K562 (cell line): ENCODE results near the gene EDN2. TPM values are rescaled to one million over a fixed set of nuclear protein-coding genes. Genes with fewer than 3 reads are reported as not detected.

Experiments
- ATF1 ChIP-seq, 2 experiments: fragments of 450-650 bp in 1 of 2; IDR thresholded peaks; 2 replicates each; pipeline ENCODE4 v1.6.1; 2016; ENCODE audit warnings: missing compliant biosample characterization in 1 of 2, missing genetic modification characterization in 1 of 2
- KDM2B ChIP-seq: fragments of 250-450 bp; sonication (Bioruptor Pico); IDR thresholded peaks from 2 replicates; pipeline ENCODE4 v1.8.0; 2021; ENCODE audit warnings: mild to moderate bottlenecking, moderate library complexity
- MCM7 ChIP-seq, 2 experiments: fragments of 450-650 bp; IDR thresholded peaks; 2 replicates each; pipeline ENCODE4 v1.6.1; 2016 to 2018
- MYNN ChIP-seq, 2 experiments: sonication (generic); formaldehyde crosslinking in 1 of 2; IDR thresholded peaks; 2 replicates each; pipeline versions ENCODE4 v1.5.0 to v1.6.1; 2016 to 2020; ENCODE audit warnings: antibody characterized with exemption in 1 of 2, missing genetic modification reagents in 1 of 2
- NONO ChIP-seq, 2 experiments: fragments of 200-400 bp in 1 of 2; fragments of 450-650 bp in 1 of 2; formaldehyde crosslinking in 1 of 2; IDR thresholded peaks; 2 replicates each; pipeline ENCODE4 v1.6.1; 2017; ENCODE audit warnings: low read depth in 2 of 2, mild to moderate bottlenecking in 2 of 2, moderate library complexity in 2 of 2, low read length in 1 of 2
- NR2F6 ChIP-seq: fragments of 450-650 bp; formaldehyde crosslinking; IDR thresholded peaks from 2 replicates; pipeline ENCODE4 v1.4.0; 2020; ENCODE audit warnings: mild to moderate bottlenecking
- RBM14 ChIP-seq: fragments of 200-400 bp; formaldehyde crosslinking; IDR thresholded peaks from 2 replicates; pipeline ENCODE4 v1.6.1; 2018; ENCODE audit warnings: low read depth, mild to moderate bottlenecking, low read length, moderate library complexity, borderline replicate concordance; ENCODE audit not compliant: insufficient read depth
- SMAD3 ChIP-seq: fragments of 450-650 bp; formaldehyde crosslinking; conservative IDR thresholded peaks from 2 replicates; pipeline ENCODE4 v1.4.0; 2020; ENCODE audit warnings: mild to moderate bottlenecking
- SMAD4 ChIP-seq: fragments of 250-450 bp; sonication (Bioruptor Pico); conservative IDR thresholded peaks from 2 replicates; pipeline ENCODE4 v1.8.0; 2021; ENCODE audit warnings: inconsistent platforms, mild to moderate bottlenecking, moderate library complexity
- SRSF3 ChIP-seq: fragments of 200-400 bp; formaldehyde crosslinking; IDR thresholded peaks from 2 replicates; pipeline ENCODE4 v1.6.1; 2016; ENCODE audit warnings: mild to moderate bottlenecking, low read length, moderate library complexity; ENCODE audit not compliant: insufficient read depth
- SRSF7 ChIP-seq: fragments of 200-400 bp; formaldehyde crosslinking; optimal IDR thresholded peaks from 2 replicates; pipeline ENCODE3; 2017; ENCODE audit warnings: mild to moderate bottlenecking, low read depth, low read length
- TCF7L2 ChIP-seq: fragments of 150-350 bp; IDR thresholded peaks from 2 replicates; pipeline ENCODE4 v1.6.1; 2016; ENCODE audit warnings: low read depth, mild to moderate bottlenecking, low read length, moderate library complexity
- TSC22D4 ChIP-seq: fragments of 450-650 bp; IDR thresholded peaks from 2 replicates; pipeline ENCODE4 v1.6.1; 2016; ENCODE audit warnings: missing genetic modification characterization, missing biosample characterization, control low read depth
- ZBTB17 ChIP-seq: fragments of 450-650 bp; formaldehyde crosslinking; IDR thresholded peaks from 2 replicates; pipeline ENCODE4 v1.4.0; 2020; ENCODE audit warnings: mild to moderate bottlenecking
- ZNF146 ChIP-seq: IDR thresholded peaks from one replicate; pipeline ENCODE4 v1.6.1; 2018; ENCODE audit warnings: missing compliant biosample characterization; ENCODE audit not compliant: unreplicated experiment
- ZNF184 ChIP-seq: sonication (generic); formaldehyde crosslinking; IDR thresholded peaks from 2 replicates; pipeline ENCODE4 v1.5.0; 2020; ENCODE audit warnings: missing genetic modification reagents
- ZNF282 ChIP-seq: sonication (generic); formaldehyde crosslinking; IDR thresholded peaks from 2 replicates; pipeline ENCODE4 v1.8.1; 2023; ENCODE audit warnings: missing genetic modification reagents
- ZNF41 ChIP-seq: fragments of 250-450 bp; sonication (Bioruptor Pico); conservative IDR thresholded peaks from 2 replicates; pipeline ENCODE4 v1.4.0; 2020; ENCODE audit warnings: mild to moderate bottlenecking
- ZNF589 ChIP-seq: fragments of 200-800 bp; sonication (Bioruptor generic); IDR thresholded peaks from 2 replicates; pipeline ENCODE4 v1.6.1; 2016; ENCODE audit warnings: low read depth, missing genetic modification characterization, missing compliant biosample characterization
- ZNF707 ChIP-seq: fragments of 250-450 bp; sonication (Bioruptor Pico); conservative IDR thresholded peaks from 2 replicates; pipeline ENCODE4 v1.8.0; 2022; ENCODE audit warnings: inconsistent platforms, mild to moderate bottlenecking, moderate library complexity
- polyA plus RNA-seq, 8 experiments: library from polyadenylated mRNA; depleted of rRNA in 4 of 8; stranded (reverse) in 5 of 8; unstranded in 3 of 8; fragments of >200 nt; fragmentation: Nextera tagmentation in 2 of 8; fragmentation: Illumina TruSeq in 1 of 8; extraction: Ambion mirVana in 2 of 8; extraction: Trizol in 1 of 8; gene quantifications; 2 replicates each; pipeline versions ENCODE4 v1.2.1 to v1.2.3, GENCODE V29; 2011 to 2014; ENCODE audit warnings: inconsistent platforms in 1 of 8, missing spikeins in 1 of 8
- total RNA-seq, 7 experiments: library from RNA; depleted of rRNA in 6 of 7; stranded (reverse); fragments of >200 nt in 6 of 7; fragmentation: Illumina TruSeq in 2 of 7; extraction: Trizol in 2 of 7; gene quantifications; 2 replicates each; pipeline versions ENCODE4 v1.2.1 to v1.2.3, GENCODE V29; 2011 to 2021; ENCODE audit warnings: low replicate concordance in 1 of 7
- TF ChIP-seq, protein P1 (sequence below): sonication (generic); formaldehyde crosslinking; IDR thresholded peaks from 2 replicates; pipeline ENCODE4 v1.8.0; 2022; ENCODE audit warnings: mild to moderate bottlenecking, missing genetic modification reagents
- TF ChIP-seq, protein P2 (sequence below): sonication (generic); formaldehyde crosslinking; IDR thresholded peaks from 2 replicates; pipeline ENCODE4 v1.8.1; 2023; ENCODE audit warnings: mild to moderate bottlenecking, missing genetic modification reagents
- TF ChIP-seq, protein P3 (sequence below): fragments of 250-450 bp; sonication (Bioruptor Pico); IDR thresholded peaks from 2 replicates; pipeline ENCODE4 v1.5.0; 2020; ENCODE audit warnings: mild to moderate bottlenecking
- TF ChIP-seq, protein P4 (sequence below): fragments of 150-350 bp; IDR thresholded peaks from 2 replicates; pipeline ENCODE4 v1.6.1; 2014; ENCODE audit warnings: low read depth, mild to moderate bottlenecking, low read length, borderline replicate concordance

Gene EDN2
- total and polyA plus RNA-seq, 9 of the 15 experiments (the other 6 are each of a cell fraction or from before 2014, with no cell fraction given) = not detected

DNA sequence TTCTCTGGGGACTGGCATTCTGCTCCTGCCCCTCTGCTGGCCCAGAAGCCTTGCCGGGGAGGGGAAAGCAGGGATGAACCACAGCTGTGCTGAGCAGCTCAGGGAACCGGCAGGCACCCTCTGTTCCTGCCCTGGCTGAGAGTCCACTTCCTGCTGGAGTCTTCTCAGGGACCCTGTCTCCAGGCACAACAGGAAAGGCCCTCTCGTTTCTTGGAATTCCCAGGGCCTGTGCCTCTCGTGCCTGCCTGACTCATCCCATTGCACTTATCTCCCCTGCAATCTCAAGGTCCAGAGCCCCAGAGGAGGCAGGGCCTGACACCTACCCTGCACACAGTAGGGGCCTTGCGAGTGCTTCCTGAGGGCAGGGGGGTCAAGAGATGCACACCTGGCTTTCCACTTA is 1.1 kb upstream of the EDN2 start (continued):
- TF ChIP-seq, protein P1, sequence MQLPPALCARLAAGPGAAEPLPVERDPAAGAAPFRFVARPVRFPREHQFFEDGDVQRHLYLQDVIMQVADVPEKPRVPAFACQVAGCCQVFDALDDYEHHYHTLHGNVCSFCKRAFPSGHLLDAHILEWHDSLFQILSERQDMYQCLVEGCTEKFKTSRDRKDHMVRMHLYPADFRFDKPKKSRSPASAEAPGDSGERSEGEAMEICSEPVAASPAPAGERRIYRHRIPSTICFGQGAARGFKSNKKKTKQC (CRISPR knock-in tag) = no peak
- no peak for TF ChIP-seq TCF7L2
- no peak for TF ChIP-seq RBM14
- no peak for TF ChIP-seq NONO (IDR thresholded peaks at IDR 0.05; ENCODE audit: low read depth in 2 of 2, low read length in 1 of 2)
- peak; percentile 53; the same call in 1 of the 2 replicates for TF ChIP-seq SMAD4 (CRISPR knock-in tag)
- no peak for TF ChIP-seq ATF1 (CRISPR knock-in tag; IDR thresholded peaks at IDR 0.05)
- no peak for TF ChIP-seq ATF1 (tag; IDR thresholded peaks at IDR 0.05)
- TF ChIP-seq KDM2B (CRISPR knock-in tag) = no peak
- TF ChIP-seq ZNF146 (CRISPR knock-in tag) = no peak
- no peak for TF ChIP-seq TSC22D4 (tag)
- TF ChIP-seq MCM7 (IDR thresholded peaks at IDR 0.05) = no peak
- TF ChIP-seq SRSF7 = no peak
- no peak for TF ChIP-seq SRSF3
- TF ChIP-seq, protein P2, sequence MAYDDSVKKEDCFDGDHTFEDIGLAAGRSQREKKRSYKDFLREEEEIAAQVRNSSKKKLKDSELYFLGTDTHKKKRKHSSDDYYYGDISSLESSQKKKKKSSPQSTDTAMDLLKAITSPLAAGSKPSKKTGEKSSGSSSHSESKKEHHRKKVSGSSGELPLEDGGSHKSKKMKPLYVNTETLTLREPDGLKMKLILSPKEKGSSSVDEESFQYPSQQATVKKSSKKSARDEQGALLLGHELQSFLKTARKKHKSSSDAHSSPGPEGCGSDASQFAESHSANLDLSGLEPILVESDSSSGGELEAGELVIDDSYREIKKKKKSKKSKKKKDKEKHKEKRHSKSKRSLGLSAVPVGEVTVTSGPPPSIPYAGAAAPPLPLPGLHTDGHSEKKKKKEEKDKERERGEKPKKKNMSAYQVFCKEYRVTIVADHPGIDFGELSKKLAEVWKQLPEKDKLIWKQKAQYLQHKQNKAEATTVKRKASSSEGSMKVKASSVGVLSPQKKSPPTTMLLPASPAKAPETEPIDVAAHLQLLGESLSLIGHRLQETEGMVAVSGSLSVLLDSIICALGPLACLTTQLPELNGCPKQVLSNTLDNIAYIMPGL (CRISPR knock-in tag) = no peak
- TF ChIP-seq SMAD3 (CRISPR knock-in tag) = no peak
- no peak for TF ChIP-seq ZNF589
- TF ChIP-seq ZNF41 = no peak
- TF ChIP-seq MYNN (IDR thresholded peaks at IDR 0.05) = no peak
- TF ChIP-seq MYNN (CRISPR knock-in tag; IDR thresholded peaks at IDR 0.05) = no peak
- no peak for TF ChIP-seq ZNF707 (CRISPR knock-in tag)
- no peak for TF ChIP-seq NR2F6
- no peak for TF ChIP-seq ZBTB17 (CRISPR knock-in tag)
- TF ChIP-seq, protein P3, sequence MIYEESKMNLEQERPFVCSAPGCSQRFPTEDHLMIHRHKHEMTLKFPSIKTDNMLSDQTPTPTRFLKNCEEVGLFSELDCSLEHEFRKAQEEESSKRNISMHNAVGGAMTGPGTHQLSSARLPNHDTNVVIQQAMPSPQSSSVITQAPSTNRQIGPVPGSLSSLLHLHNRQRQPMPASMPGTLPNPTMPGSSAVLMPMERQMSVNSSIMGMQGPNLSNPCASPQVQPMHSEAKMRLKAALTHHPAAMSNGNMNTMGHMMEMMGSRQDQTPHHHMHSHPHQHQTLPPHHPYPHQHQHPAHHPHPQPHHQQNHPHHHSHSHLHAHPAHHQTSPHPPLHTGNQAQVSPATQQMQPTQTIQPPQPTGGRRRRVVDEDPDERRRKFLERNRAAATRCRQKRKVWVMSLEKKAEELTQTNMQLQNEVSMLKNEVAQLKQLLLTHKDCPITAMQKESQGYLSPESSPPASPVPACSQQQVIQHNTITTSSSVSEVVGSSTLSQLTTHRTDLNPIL (CRISPR knock-in tag) = no peak
- TF ChIP-seq, protein P4, sequence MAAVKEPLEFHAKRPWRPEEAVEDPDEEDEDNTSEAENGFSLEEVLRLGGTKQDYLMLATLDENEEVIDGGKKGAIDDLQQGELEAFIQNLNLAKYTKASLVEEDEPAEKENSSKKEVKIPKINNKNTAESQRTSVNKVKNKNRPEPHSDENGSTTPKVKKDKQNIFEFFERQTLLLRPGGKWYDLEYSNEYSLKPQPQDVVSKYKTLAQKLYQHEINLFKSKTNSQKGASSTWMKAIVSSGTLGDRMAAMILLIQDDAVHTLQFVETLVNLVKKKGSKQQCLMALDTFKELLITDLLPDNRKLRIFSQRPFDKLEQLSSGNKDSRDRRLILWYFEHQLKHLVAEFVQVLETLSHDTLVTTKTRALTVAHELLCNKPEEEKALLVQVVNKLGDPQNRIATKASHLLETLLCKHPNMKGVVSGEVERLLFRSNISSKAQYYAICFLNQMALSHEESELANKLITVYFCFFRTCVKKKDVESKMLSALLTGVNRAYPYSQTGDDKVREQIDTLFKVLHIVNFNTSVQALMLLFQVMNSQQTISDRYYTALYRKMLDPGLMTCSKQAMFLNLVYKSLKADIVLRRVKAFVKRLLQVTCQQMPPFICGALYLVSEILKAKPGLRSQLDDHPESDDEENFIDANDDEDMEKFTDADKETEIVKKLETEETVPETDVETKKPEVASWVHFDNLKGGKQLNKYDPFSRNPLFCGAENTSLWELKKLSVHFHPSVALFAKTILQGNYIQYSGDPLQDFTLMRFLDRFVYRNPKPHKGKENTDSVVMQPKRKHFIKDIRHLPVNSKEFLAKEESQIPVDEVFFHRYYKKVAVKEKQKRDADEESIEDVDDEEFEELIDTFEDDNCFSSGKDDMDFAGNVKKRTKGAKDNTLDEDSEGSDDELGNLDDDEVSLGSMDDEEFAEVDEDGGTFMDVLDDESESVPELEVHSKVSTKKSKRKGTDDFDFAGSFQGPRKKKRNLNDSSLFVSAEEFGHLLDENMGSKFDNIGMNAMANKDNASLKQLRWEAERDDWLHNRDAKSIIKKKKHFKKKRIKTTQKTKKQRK = no peak
- TF ChIP-seq ZNF282 (CRISPR knock-in tag) = no peak
- no peak for TF ChIP-seq ZNF184 (CRISPR knock-in tag)
